ENCODE results near the gene SEPTIN6.

DNA sequence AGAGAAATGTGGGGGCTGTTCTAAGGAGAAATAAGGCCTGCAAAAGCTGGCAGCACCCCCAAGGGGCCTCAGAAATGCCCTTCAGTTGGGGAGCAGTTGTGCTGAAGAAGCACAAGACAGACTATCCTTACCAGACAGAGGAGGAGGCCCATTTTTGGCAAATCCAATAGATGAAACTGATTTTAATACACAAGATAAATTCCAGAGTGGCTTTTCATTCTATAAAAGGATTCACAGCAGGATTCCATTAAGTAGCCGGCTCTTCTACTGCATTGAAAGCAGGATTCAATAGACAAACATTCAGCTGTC, 8.1 kb downstream of the SEPTIN6 start:
- TF ChIP-seq, protein P1, sequence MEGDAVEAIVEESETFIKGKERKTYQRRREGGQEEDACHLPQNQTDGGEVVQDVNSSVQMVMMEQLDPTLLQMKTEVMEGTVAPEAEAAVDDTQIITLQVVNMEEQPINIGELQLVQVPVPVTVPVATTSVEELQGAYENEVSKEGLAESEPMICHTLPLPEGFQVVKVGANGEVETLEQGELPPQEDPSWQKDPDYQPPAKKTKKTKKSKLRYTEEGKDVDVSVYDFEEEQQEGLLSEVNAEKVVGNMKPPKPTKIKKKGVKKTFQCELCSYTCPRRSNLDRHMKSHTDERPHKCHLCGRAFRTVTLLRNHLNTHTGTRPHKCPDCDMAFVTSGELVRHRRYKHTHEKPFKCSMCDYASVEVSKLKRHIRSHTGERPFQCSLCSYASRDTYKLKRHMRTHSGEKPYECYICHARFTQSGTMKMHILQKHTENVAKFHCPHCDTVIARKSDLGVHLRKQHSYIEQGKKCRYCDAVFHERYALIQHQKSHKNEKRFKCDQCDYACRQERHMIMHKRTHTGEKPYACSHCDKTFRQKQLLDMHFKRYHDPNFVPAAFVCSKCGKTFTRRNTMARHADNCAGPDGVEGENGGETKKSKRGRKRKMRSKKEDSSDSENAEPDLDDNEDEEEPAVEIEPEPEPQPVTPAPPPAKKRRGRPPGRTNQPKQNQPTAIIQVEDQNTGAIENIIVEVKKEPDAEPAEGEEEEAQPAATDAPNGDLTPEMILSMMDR (conservative IDR thresholded peaks at IDR 0.05) = no peak
- no peak for TF ChIP-seq ZFX (IDR thresholded peaks at IDR 0.05)
